ENCODE measurements around the gene ARPC5L. TPM values are rescaled to one million over a fixed set of nuclear protein-coding genes. Genes with fewer than 3 reads are reported as not detected.
"Not testable (repeated sequence)": the region's sequence is repeated elsewhere in the genome, so short reads cannot be mapped to it uniquely, and the experiment has no call there.

ARPC5L gene
- total RNA-seq, 1 donor = 14.2 TPM

DNA sequence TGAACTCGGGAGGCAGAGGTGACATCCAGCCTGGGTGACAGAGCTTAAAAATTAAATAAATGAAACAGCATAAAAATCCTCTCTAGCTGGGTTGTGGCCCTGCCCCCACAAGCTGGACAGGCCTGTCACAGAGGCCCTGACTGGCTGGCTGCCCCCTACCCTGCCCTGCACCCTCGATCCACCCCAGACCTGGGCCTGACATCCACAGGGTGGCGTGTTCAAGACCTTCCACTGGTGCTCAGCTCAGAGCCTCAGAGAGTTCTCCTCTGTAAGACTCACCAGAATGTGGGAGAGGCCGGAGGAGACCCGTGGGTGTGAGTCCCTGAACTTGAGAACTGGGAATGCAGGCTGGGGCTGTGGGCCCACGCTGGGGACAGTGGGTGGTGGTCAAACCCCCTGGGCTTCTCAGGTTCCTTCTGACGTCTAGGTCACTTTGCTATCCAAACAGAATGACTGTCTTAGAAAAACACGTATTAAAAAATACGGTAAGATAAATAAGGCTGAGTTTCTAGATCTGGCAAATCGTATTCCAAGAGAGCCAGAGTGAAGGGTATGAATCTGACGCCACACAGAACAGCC, 18.4 kb upstream of the ARPC5L start:
- no peak for TF ChIP-seq CTCF (IDR thresholded peaks at IDR 0.05; ENCODE audit: insufficient read depth, low read depth, low read length)
- no peak overlapping the region for H3K4me3 ChIP-seq (ENCODE audit: low read depth, low read length)
- DNase-seq (ENCODE audit: low read depth) = no peak

DNA sequence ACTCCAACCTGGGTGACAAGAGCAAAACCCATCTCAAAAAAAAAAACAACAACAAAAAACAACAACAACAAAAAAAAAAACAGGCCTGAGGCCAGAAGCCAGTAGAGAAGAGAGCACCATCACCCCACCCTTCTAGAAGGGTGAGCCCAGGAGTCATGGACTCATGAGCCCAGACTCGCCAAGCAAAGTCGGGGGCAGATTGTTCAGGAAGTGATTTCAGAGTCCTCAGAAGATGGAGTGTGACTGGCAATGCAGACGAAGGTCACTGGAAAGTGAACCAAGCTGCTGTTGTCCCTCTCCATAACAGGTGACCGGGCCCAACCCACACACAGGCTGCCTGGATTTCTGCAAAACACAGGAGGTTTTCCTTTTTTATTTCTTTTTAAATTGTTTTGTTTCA, 17.6 kb upstream of the ARPC5L start:
- DNase-seq (ENCODE audit: low read depth) = no peak
- no peak for TF ChIP-seq CTCF (IDR thresholded peaks at IDR 0.05; ENCODE audit: insufficient read depth, low read depth, low read length)
- H3K4me3 ChIP-seq (ENCODE audit: low read depth, low read length) = no peak overlapping the region

DNA sequence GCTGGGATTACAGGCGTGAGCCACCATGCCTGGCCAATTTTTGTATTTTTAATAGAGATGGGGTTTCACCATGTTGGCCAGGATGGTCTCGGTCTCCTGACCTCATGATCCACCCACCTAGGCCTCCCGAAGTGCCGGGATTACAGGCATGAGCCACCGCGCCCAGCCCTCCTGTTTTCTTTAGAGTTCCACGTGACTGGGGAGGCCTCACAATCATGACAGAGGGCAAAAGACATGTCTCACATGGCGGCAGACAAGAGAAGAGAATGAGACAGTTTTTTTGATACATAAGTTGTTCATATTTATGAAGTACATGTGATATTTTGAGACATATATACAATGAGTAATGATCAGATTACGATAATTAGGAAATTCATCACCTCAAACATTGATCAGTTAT, 15.5 kb upstream of the ARPC5L start:
- not testable (repeated sequence) for DNase-seq (ENCODE audit: low read depth); H3K4me3 ChIP-seq (ENCODE audit: low read depth, low read length)

- H3K4me3 ChIP-seq (ENCODE audit: low read depth, low read length) = no peak overlapping the region
- no peak for DNase-seq (ENCODE audit: low read depth)
- no peak for TF ChIP-seq CTCF (IDR thresholded peaks at IDR 0.05; ENCODE audit: insufficient read depth, low read depth, low read length)
These were observed 15.0 kb upstream of the ARPC5L start for GRCh38 chr9:124846969-124847368.

- no peak overlapping the region for H3K4me3 ChIP-seq (ENCODE audit: low read depth, low read length)
- TF ChIP-seq CTCF (IDR thresholded peaks at IDR 0.05; ENCODE audit: insufficient read depth, low read depth, low read length) = no peak
- peak; percentile 85 for DNase-seq (ENCODE audit: low read depth)
These were observed 12.1 kb upstream of the ARPC5L start for GRCh38 chr9:124849801-124850200.

DNA sequence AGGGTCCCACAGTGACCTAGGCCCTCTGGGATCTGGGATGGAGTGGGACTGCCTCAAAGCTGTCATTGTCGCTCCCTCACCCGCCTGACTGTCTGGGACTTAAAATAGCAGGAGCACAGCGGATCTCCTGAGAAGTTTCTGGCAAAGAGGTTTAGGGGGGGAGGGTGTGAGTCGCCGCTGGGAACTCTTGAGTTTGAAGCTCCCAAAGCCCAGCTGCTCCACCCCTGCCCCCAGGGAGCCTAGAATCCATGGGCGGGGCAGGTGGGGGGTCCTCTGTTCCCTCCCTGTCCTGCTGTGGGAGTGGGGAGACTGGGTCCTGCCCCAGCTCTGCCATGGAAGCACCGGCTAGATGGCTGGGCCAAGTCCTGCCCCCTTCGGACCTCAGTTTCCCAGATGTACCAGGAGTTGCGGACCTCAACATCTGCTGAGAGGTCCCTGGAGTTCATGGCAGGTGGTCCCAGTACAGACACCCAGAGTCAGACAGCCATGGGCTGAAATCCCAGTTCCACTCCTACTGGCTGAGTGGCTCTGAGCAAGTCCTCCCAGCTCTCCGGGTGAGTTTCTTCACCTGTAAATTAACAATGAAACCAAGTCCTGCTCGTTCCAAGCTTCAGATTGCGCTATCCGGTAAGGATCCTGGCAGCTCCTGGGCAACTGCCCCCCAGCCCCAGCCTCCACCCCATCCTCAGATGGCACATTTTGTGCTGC, 9.7 kb upstream of the ARPC5L start:
- DNase-seq (ENCODE audit: low read depth) = no peak
- H3K4me3 ChIP-seq (ENCODE audit: low read depth, low read length) = no peak overlapping the region

More for the DNA sequence above, 9.7 kb upstream of the ARPC5L start:
- TF ChIP-seq CTCF (IDR thresholded peaks at IDR 0.05; ENCODE audit: insufficient read depth, low read depth, low read length) = no peak
